Measurements from ENCODE around the gene THY1. TPM values are rescaled to one million over a fixed set of nuclear protein-coding genes. Genes with fewer than 3 reads are reported as not detected.
A peak's percentile ranks its signal among the peaks of the same experiment; 100 is the strongest.

The THY1 gene
- total and polyA plus RNA-seq, 5 experiments from 2014 or later: not detected

DNA sequence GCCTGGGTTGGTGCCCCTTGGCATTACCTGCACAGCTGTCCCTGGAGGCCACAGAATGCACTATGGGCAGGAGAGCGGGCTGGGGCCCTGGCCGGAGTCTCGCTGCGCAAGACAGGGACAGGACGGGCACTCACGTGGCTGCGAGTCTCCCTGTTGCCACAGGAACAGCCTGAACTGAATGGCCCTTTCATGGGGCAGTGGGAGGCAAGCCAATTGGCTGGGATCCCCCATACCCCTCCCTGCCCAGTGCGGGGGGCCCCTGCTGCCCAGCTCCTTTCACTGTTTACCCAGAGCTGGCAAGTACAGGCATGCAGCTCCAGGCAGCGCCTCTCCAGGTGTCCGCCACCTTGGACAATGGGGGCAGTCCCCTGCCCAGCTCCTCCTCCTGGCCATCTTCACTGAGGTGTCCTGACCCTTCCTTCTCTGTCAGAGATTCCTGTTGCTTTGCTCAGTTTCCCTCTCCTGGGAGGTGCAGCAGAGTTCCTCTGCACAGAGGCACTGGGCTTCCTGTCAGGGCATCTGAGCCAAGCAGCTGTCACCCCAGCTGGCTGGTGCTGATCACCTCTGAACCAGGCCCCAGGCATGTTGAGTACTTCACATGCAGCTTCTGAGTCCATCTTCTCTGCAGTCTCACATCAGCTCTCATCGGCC is 46.6 kb downstream of the THY1 start:
- H3K4me3 Mint-ChIP-seq: no peak overlapping the region
- peaks cover 0 to 8% (median 0%) of the 10 kb centered on the region in 5 donors for H3K27me3 Mint-ChIP-seq
- no peaks in the 10 kb centered on the region for H3K36me3 Mint-ChIP-seq
- ATAC-seq (no peak), DNase-seq (no peak)
- POLR2A ChIA-PET: interaction anchor here (0.8 kb wide), 1 partner anchor 9 kb away, joined by 3 read pairs; no protein-coding TSS in a partner anchor
- no peaks in the 10 kb centered on the region for H3K9me3 Mint-ChIP-seq
- peaks cover 0 to 17% (median 7%) of the 10 kb centered on the region in 4 donors for H3K4me1 Mint-ChIP-seq
- no peak overlapping the region for H3K27ac Mint-ChIP-seq

DNA sequence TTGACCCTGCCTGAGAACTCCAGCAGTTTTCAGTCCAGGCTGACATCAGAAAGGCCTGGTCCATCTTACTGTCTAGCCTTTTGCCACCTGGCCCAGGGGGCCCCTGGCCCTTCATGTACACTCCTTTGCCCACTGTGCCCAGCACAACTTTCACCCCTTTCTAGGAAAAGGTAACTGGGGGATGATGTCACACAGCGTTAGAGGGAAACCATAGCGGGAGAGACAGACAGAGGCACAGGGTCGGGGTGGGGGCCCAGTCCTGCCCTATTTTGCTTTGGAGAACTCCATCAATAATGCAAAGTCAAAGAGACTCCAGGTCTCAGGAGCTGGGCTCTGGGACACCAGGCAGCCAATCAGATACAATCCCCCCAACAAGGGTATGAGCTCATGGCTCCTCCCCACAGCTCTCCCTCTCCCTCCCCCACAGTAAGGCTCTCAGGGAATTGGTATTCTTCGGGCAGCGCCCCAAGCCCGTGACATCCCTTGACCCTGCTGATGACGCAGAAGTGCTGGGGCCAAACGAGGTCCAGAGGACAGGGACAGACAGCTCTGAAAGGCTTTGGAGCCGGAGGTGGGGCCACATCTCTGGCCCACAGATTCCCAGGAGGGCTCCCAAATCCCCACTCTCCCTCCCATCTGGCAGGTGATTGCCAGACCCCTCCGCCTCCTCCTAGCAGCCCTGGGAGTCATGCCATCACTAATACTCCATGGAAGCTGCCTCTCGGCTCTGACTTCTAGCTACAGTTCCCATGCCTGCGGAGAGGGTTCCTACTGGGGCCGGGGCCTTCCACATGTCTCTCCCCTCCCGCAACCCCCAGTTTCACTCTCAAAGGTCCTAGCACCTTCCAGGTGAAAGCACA is 47.4 kb downstream of the THY1 start:
- ATAC-seq: no peak
- H3K27ac Mint-ChIP-seq: no peak overlapping the region
- POLR2A ChIA-PET: interaction anchor here (0.8 kb wide), 1 partner anchor 9 kb away, joined by 3 read pairs; no protein-coding TSS in a partner anchor

DNA sequence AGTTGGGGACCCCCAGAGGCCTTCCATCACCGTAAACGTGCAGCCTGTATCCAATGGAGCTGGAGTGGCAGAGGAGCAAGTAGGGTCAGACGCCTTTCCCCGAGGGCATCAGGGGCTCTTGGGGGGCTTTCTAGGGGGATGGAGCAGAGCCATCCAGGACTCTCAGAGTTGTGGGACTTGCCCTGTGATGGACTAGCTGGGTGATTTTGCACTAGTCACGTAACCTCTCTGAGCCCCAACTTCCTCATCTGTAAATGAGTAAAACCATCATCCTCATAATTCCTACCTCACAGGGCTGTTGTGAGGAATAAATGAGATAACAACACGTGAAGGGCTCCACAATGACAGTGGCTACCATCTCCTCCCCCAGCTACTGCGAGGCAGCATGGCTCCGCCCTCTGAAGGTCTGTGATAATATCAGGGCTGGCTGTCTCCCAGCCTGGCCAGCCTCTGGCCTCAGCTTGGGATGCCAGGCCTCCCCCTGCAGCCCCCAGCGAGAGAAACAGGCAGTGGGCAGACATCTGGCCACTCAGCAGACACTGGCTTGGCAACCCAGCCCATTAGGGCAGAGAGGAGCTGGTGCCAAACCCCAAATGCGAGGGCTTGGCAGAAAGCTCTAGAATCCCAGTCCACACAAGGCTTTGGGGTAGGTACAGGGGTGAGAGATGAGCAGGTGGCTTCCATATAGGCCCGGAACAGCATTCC is 48.2 kb downstream of the THY1 start:
- no peak for DNase-seq
- Mint-ChIP-seq H3K9me3 (no peaks in the 10 kb centered on the region), H3K36me3 (no peaks in the 10 kb centered on the region), H3K4me3 (no peak overlapping the region), H3K27me3 (peaks cover 0 to 17% (median 7%) of the 10 kb centered on the region in 5 donors), H3K4me1 (peaks cover 0 to 12% (median 5%) of the 10 kb centered on the region in 4 donors), H3K27ac (peak overlapping the region in 1 of 10 donors; percentile 72)
- ATAC-seq: no peak
- POLR2A ChIA-PET: interaction anchor here (0.9 kb wide), 1 partner anchor 19 kb away, joined by 3 read pairs; no protein-coding TSS in a partner anchor

More for the DNA sequence above, 47.4 kb downstream of the THY1 start:
- Mint-ChIP-seq H3K27me3 (peaks cover 0 to 10% (median 0%) of the 10 kb centered on the region in 5 donors), H3K4me3 (no peak overlapping the region), H3K36me3 (no peaks in the 10 kb centered on the region), H3K4me1 (peaks cover 0 to 12% (median 5%) of the 10 kb centered on the region in 4 donors), H3K9me3 (no peaks in the 10 kb centered on the region)
- no peak for DNase-seq

DNA sequence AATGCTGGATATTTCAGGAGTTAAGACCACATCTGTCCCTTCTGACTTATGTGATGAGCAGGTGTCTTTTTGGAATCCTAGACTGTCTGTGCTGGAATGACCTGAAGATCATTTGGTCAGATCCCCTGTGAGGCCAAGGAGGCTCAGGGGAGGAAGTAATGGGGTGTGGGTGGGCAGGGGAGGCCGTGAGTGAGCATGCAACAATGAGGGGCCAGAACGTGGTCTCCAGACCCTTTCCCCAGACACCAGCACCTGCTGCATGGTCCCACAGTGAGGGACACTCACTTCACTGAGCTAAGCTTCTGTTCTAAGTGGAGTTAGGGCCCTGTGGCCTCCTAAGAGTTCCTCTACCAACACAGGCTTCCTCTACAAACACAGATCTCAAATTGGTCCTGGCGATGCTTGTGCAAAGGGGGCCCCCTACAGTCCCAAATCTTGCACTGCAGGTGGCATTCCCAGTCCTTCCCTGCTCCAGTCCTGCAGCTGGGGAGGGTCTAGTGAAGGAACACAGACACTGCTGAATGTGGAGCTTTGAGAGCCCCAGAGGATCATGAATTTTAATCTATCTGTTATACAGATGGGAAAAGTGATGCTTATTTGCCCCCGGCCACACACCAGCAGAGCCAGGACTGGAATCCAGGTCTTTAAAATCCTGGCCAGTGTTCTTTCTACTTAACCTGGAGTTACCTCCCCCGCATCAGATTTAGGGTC is 48.9 kb downstream of the THY1 start:
- no peaks in the 10 kb centered on the region for H3K9me3 Mint-ChIP-seq
- no peaks in the 10 kb centered on the region for H3K36me3 Mint-ChIP-seq
- ATAC-seq (peak; percentile 53 to 62), DNase-seq (peak in 4 of 10 donors; percentile 40 to 66 (median 41))
- H3K4me3 Mint-ChIP-seq: no peak overlapping the region
- peak overlapping the region in 2 of 10 donors; percentile 31 to 72 for H3K27ac Mint-ChIP-seq
- POLR2A ChIA-PET: interaction anchor here (0.9 kb wide), 1 partner anchor 18 kb away, joined by 3 read pairs; no protein-coding TSS in a partner anchor
- peaks cover 0 to 23% (median 14%) of the 10 kb centered on the region in 5 donors for H3K27me3 Mint-ChIP-seq
- H3K4me1 Mint-ChIP-seq: peaks cover 0 to 12% (median 5%) of the 10 kb centered on the region in 4 donors

DNA sequence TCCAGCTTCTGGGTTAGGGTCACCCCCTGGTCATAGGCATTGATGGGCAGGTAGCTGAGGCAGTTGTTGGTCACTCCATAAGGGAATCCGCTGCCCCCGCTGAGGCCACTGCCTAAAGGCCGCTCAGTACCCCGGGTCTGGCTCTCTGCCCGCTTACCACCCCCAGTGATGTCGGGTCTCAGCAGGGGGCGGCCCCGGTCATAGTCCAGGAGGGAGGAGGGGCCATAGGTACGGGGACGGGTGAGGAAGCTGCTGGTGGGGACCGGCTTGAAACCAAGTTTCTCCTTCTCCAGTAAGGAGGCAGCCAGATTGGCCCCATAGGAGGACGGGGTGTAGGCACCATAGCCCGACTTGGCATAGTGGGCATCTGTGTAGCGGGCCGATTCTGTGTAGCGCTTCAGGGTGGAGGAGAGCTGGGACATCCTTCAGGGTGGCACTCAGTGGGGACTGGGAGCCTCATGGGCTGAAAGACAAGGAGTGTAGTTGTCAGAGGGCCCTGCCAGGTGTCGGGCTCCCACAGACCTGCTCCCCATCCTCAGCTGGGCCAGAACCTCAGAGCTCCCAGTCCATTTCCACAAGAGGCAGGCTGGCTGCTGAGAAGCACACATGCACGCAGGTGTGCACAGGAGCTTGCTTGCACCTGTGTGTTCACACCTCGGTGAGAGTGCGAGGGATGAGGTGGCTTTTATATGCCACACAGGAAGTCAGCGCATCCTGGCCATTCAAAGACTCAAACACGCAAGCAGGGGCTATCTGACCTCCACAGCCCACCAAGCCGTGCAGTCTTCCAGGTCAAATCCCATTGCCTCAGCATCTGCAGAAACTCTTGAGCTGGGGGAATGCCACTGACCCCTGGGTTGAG is 49.7 kb downstream of the THY1 start:
- Mint-ChIP-seq H3K4me3 (no peak overlapping the region), H3K27me3 (peaks cover 0 to 30% (median 14%) of the 10 kb centered on the region in 5 donors), H3K27ac (peak overlapping the region in 1 of 10 donors; percentile 24), H3K9me3 (no peaks in the 10 kb centered on the region), H3K36me3 (no peaks in the 10 kb centered on the region), H3K4me1 (peaks cover 0 to 12% (median 5%) of the 10 kb centered on the region in 4 donors)
- ATAC-seq (peak in 1 of 2 donors; percentile 33), DNase-seq (no peak)
- POLR2A ChIA-PET: no interaction called here

DNA sequence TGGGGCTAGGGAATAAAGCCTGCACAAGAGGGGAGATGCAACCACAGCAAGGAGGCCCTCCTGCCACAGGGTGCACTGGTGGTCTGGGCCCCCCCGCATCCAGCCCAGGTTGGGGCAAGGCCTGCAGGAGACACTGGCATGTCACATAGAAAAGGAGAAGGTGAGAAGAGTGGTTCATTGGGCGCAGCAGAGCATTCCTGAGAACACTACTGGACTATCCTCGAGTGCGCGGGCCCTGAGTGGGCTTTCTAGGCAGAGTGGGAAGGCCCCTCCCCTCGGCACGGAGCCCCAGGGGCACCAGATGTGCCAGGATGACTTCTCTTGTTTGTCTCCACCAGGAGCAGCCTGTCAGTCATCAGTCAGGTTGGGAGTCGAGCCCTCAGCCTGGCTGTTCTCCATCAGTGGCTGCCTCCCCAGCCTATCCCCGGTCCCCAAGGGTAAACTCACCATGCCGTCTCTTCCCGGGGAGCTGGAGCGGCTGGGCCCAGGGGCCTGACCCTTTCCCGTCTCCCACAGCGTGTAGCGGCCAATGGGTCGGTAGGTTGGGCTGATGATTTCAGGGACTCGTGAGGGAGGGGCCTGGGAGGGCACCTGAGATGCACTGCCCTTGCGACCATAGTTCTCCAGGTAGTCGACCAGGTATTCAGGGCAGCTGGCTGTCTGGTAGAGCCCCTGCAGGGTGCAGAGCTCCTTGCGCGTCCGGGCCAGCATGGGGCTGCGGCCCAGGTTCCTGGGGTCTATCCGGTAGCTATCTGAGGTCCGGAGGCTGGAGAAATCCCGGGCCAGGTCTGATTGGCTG is 50.5 kb downstream of the THY1 start:
- DNase-seq (no peak), ATAC-seq (no peak)
- no peaks in the 10 kb centered on the region for H3K36me3 Mint-ChIP-seq
- H3K27ac Mint-ChIP-seq: no peak overlapping the region
- peaks cover 4 to 38% (median 14%) of the 10 kb centered on the region in 5 donors for H3K27me3 Mint-ChIP-seq
- POLR2A ChIA-PET: interaction anchor here (0.5 kb wide), 1 partner anchor 287 kb away, joined by 3 read pairs; no protein-coding TSS in a partner anchor
- H3K4me3 Mint-ChIP-seq: no peak overlapping the region
- H3K9me3 Mint-ChIP-seq: no peaks in the 10 kb centered on the region
- peaks cover 0 to 12% (median 5%) of the 10 kb centered on the region in 4 donors for H3K4me1 Mint-ChIP-seq

DNA sequence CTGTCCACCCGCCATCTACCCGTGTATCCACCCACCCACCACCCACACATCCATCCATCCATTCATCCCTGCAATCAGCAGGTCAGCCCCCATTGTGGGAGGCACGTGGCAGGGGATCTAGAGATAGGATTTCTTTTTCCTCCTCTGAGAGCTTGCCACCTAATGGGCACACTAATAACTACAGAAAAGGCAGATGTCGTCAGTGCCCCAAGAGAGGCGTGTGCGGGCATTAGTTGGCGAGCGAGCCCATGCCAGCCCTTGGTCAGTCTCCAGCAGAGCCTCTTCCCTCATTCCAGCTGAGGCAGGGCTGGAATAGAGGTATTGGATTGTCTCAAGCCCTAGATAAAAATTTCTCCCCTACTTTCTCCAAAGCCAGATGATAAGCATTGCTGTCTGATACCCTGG is 51.2 kb downstream of the THY1 start:
- POLR2A ChIA-PET: no interaction called here
- Mint-ChIP-seq H3K9me3 (no peaks in the 10 kb centered on the region), H3K27me3 (peaks cover 10 to 45% (median 20%) of the 10 kb centered on the region in 5 donors), H3K4me1 (peaks cover 0 to 12% (median 5%) of the 10 kb centered on the region in 4 donors), H3K4me3 (no peak overlapping the region), H3K36me3 (no peaks in the 10 kb centered on the region), H3K27ac (no peak overlapping the region)
- no peak for ATAC-seq
- DNase-seq: peak in 1 of 10 donors; percentile 11

DNA sequence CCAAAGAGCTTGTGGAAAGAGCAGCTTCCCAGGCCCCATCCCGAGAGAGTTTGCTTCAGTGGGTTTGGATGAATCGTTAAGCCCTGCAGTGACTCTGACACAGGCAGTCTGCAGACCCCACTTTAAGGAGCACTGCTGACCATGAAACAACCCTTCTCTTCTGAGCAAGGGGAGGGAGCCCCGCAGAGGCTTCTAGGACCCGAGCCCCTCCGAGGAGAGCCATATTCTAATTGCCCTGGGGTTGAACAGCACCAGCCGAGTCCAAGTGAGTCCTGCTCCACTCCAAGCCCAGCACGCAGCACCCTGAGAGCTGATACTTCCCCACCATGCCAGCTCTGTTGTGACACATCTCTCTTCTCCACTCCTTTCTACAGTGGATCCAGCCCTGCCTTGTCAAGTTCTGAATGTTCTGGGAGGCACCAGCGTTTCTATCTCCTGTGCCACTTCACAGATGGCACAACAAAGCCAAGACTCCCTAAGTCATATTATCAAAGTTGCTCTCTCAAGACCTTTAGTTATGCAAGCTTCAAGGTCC is 51.8 kb downstream of the THY1 start:
- no peak for ATAC-seq
- POLR2A ChIA-PET: no interaction called here
- Mint-ChIP-seq H3K9me3 (no peaks in the 10 kb centered on the region), H3K4me3 (no peak overlapping the region), H3K27me3 (peaks cover 17 to 51% (median 26%) of the 10 kb centered on the region in 5 donors), H3K27ac (peak overlapping the region in 1 of 10 donors; percentile 61), H3K4me1 (peaks cover 0 to 12% (median 5%) of the 10 kb centered on the region in 4 donors), H3K36me3 (no peaks in the 10 kb centered on the region)
- peak in 1 of 10 donors; percentile 15 for DNase-seq

DNA sequence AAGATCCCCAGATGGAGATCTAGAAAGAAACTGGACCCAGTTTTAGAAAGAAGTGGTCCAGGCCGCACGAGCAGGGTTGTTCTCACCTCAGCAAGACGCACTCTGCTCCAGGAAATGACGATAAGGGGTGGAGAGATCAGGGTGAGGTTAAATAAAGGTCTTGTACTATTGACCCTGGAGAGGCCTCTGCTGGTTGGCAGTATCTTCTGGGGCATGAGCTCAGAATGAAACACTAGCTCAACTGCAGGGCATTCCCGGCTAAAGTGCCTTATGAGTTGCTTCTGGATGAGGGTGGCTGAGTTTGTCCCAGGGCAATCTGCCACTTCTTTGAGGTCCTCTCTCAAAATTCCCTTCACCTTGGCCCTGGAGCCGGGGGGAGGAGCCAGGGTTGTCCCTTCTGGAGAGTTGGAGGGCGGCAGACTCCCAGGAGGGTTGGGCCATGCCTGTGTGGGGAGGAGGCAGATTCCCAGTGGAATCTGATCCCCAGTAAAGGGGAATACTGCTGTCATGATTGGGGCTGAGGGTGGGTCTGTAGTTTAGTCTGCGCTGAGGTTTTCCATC is 52.4 kb downstream of the THY1 start:
- no peaks in the 10 kb centered on the region for H3K9me3 Mint-ChIP-seq
- H3K27me3 Mint-ChIP-seq: peaks cover 19 to 56% (median 28%) of the 10 kb centered on the region in 5 donors
- no peak overlapping the region for H3K4me3 Mint-ChIP-seq
- H3K4me1 Mint-ChIP-seq: peaks cover 0 to 12% (median 5%) of the 10 kb centered on the region in 4 donors
- POLR2A ChIA-PET: no interaction called here
- no peaks in the 10 kb centered on the region for H3K36me3 Mint-ChIP-seq
- H3K27ac Mint-ChIP-seq: peak overlapping the region in 1 of 10 donors; percentile 72
- DNase-seq (peak in 1 of 10 donors; percentile 34), ATAC-seq (peak in 1 of 2 donors; percentile 38)
